Stimulated activated CD8-positive, alpha-beta memory T cell treated with anti-CD3 and anti-CD28 coated beads, Interleukin-15, amount 100 ng/mL, for 1 hour (primary cell): ENCODE measurements around the gene SERPINB8.

ENCODE experiments used
- DNase-seq: peaks from one replicate; pipeline ENCODE4 v3.0.0-alpha.2; 2020; ENCODE audit warnings: low read depth

SERPINB8 gene

GRCh38 chr18:63964908-63965307 lies 5.0 kb upstream of the SERPINB8 start:
- DNase-seq, result no peak

GRCh38 chr18:63965716-63966330 lies 4.1 kb upstream of the SERPINB8 start:
- no peak for DNase-seq

GRCh38 chr18:63970809-63971205 lies 926 bp downstream of the SERPINB8 start:
- no peak for DNase-seq

- DNase-seq, result no peak
Observed at GRCh38 chr18:63971320-63972001, 1.6 kb downstream of the SERPINB8 start.

GRCh38 chr18:63972002-63972376 lies 2.1 kb downstream of the SERPINB8 start:
- no peak for DNase-seq

GRCh38 chr18:63974991-63975390 lies 5.1 kb downstream of the SERPINB8 start:
- DNase-seq, result no peak

GRCh38 chr18:63975628-63976027 lies 5.7 kb downstream of the SERPINB8 start:
- DNase-seq, result no peak

GRCh38 chr18:63977040-63977439 lies 7.2 kb downstream of the SERPINB8 start:
- no peak for DNase-seq

GRCh38 chr18:63979409-63979920 lies 9.6 kb downstream of the SERPINB8 start:
- DNase-seq, result no peak

- no peak for DNase-seq
Observed at GRCh38 chr18:63980027-63980426, 10.1 kb downstream of the SERPINB8 start.

- DNase-seq, result no peak
Observed at GRCh38 chr18:63980896-63981460, 11.1 kb downstream of the SERPINB8 start.

GRCh38 chr18:63981719-63982118 lies 11.8 kb downstream of the SERPINB8 start:
- no peak for DNase-seq

GRCh38 chr18:63982361-63982760 lies 12.5 kb downstream of the SERPINB8 start:
- DNase-seq, result no peak

GRCh38 chr18:63986885-63987284 lies 17.0 kb downstream of the SERPINB8 start:
- DNase-seq, result no peak

GRCh38 chr18:63987743-63988142 lies 17.9 kb downstream of the SERPINB8 start:
- DNase-seq, result no peak

GRCh38 chr18:63992751-63993150 lies 22.9 kb downstream of the SERPINB8 start:
- no peak for DNase-seq

GRCh38 chr18:63994783-63995399 lies 25.0 kb downstream of the SERPINB8 start:
- no peak for DNase-seq

GRCh38 chr18:63997041-63997440 lies 27.2 kb downstream of the SERPINB8 start:
- no peak for DNase-seq

GRCh38 chr18:63997606-63998005 lies 27.7 kb downstream of the SERPINB8 start:
- no peak for DNase-seq

GRCh38 chr18:63999871-64000270 lies 30.0 kb downstream of the SERPINB8 start:
- no peak for DNase-seq

GRCh38 chr18:64002581-64002980 lies 32.7 kb downstream of the SERPINB8 start:
- DNase-seq, result no peak

- DNase-seq, result no peak
Observed at GRCh38 chr18:64009305-64009704, 39.4 kb downstream of the SERPINB8 start.

GRCh38 chr18:64011513-64011912 lies 41.6 kb downstream of the SERPINB8 start:
- DNase-seq, result no peak
